ENCODE results near the gene GATA6.

DNA sequence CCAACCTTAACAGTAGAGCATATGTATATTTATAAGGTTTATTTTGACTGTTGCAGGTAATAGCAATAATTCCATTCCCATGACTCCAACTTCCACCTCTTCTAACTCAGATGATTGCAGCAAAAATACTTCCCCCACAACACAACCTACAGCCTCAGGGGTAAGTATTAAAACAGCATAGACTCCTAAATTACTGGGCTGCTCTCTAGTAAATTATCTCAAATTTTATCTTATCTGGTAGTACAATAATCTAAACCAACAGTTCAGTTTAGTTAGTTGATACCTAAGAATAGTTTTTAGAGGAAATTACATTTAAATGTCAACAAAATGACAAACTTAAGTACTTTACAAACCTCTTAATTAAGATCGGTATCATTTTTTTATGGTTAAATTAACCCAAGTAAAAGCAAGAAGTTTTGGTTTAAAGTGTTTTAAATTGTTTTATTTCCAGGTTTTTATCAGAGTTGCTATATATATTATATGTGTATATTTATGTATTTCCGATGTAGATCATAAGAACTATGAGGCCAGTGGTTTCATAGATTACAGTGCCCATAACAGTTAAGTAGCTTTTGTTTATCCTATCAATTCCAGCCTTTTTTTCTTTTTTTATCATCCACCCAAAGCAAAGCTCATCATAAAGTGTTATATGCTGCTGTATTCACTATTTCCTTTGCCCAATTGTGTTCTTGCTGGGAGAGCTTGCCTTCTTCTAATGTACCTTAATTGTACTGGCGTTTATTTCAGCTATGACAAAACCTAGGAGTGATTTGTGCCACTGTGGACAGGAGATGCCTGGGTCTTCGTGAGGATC, 13.7 kb downstream of the GATA6 start:
- TF ChIP-seq EP300 (IDR thresholded peaks at IDR 0.05; ENCODE audit: borderline replicate concordance in 1 of 2, low read depth in 1 of 2, low read length in 1 of 2) (no peak), TAF1 (IDR thresholded peaks at IDR 0.05; ENCODE audit: borderline replicate concordance, low read depth, low read length) (no peak), ZBTB33 (IDR thresholded peaks at IDR 0.05; ENCODE audit: borderline replicate concordance, low read depth) (no peak), POLR2AphosphoS5 (IDR thresholded peaks at IDR 0.05; ENCODE audit: low read depth, low read length) (no peak), EZH2phosphoT487 (IDR thresholded peaks at IDR 0.05; ENCODE audit: borderline replicate concordance, low read depth) (no peak), CTCF (IDR thresholded peaks at IDR 0.05) (no peak), RFX5 (IDR thresholded peaks at IDR 0.05; ENCODE audit: low read length) (no peak), REST (IDR thresholded peaks at IDR 0.05; ENCODE audit: low read depth, low read length) (no peak), GABPA (IDR thresholded peaks at IDR 0.05; ENCODE audit: low read depth) (no peak), FOXM1 (IDR thresholded peaks at IDR 0.05; ENCODE audit: low read depth) (no peak)
- TF ChIP-seq, protein P1, sequence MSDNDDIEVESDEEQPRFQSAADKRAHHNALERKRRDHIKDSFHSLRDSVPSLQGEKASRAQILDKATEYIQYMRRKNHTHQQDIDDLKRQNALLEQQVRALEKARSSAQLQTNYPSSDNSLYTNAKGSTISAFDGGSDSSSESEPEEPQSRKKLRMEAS (IDR thresholded peaks at IDR 0.05; ENCODE audit: low read depth): no peak

Measured in SK-N-SH (cell line).